Neural cell (in vitro differentiated cells): ENCODE measurements around the gene FOXO6. TPM values are rescaled to one million over a fixed set of nuclear protein-coding genes. Genes with fewer than 3 reads are reported as not detected.

Experiments used
- H2AFZ ChIP-seq: fragments of 200-600, 300-800 bp; sonication (generic), shearing (Covaris generic); 2 replicates; pipeline ENCODE4 v1.6.0; 2014; ENCODE audit warnings: low read depth, mild to moderate bottlenecking, antibody characterized with exemption, low read length, moderate library complexity
- H3F3A ChIP-seq: fragments of 200-600 bp; shearing (Covaris generic); 2 replicates; pipeline ENCODE4 v1.6.1; 2016; ENCODE audit warnings: mild to moderate bottlenecking, moderate library complexity, mixed read lengths, antibody characterized with exemption, low read length; ENCODE audit not compliant: insufficient read depth, poor library complexity, severe bottlenecking
- H3K27ac ChIP-seq: fragments of 200-600, 300-800 bp; sonication (generic), shearing (Covaris generic); 2 replicates; pipeline ENCODE4 v1.5.1; 2014; ENCODE audit warnings: mild to moderate bottlenecking, low read length, moderate library complexity
- H3K27me3 ChIP-seq: fragments of 300-800, 200-600 bp; sonication (generic), shearing (Covaris generic); 2 replicates; pipeline ENCODE4 v1.6.0; 2014; ENCODE audit warnings: mild to moderate bottlenecking, low read depth, low read length, moderate library complexity; ENCODE audit not compliant: insufficient read depth
- H3K36me3 ChIP-seq: fragments of 300-800, 200-600 bp; sonication (generic), shearing (Covaris generic); 2 replicates; pipeline ENCODE4 v1.5.1; 2014; ENCODE audit warnings: mild to moderate bottlenecking, antibody characterized with exemption, low read length, moderate library complexity; ENCODE audit not compliant: insufficient read depth
- H3K4me2 ChIP-seq: fragments of 300-800, 200-600 bp; sonication (generic), shearing (Covaris generic); 2 replicates; pipeline ENCODE4 v1.6.0; 2014; ENCODE audit warnings: mild to moderate bottlenecking, low read length
- H3K4me3 ChIP-seq: fragments of 300-800, 200-600 bp; sonication (generic), shearing (Covaris generic); 2 replicates; pipeline ENCODE4 v1.5.1; 2014; ENCODE audit warnings: mild to moderate bottlenecking, low read length, moderate library complexity
- H3K79me2 ChIP-seq: fragments of 200-600 bp; shearing (Covaris generic); replicated peaks from 2 replicates; pipeline ENCODE4 v1.6.0; 2014; ENCODE audit warnings: mild to moderate bottlenecking, low read length, moderate library complexity; ENCODE audit not compliant: insufficient read depth
- H3K9ac ChIP-seq: fragments of 300-800, 200-600 bp; sonication (generic), shearing (Covaris generic); 2 replicates; pipeline ENCODE4 v1.6.1; 2016; ENCODE audit warnings: mild to moderate bottlenecking, low read length, mixed read lengths
- H3K9me2 ChIP-seq: fragments of 200-600 bp; shearing (Covaris generic); 2 replicates; pipeline ENCODE4 v1.6.1; 2016; ENCODE audit warnings: mild to moderate bottlenecking, low read length, mixed read lengths; ENCODE audit not compliant: insufficient read depth
- H3K9me3 ChIP-seq: fragments of 200-600, 300-800 bp; sonication (generic), shearing (Covaris generic); 2 replicates; pipeline ENCODE4 v1.6.1; 2016; ENCODE audit warnings: mild to moderate bottlenecking, mixed run types, low read length, moderate library complexity, mixed read lengths
- H4K20me1 ChIP-seq: fragments of 200-600 bp; shearing (Covaris generic); 2 replicates; pipeline ENCODE4 v1.6.1; 2016; ENCODE audit warnings: mild to moderate bottlenecking, mixed run types; ENCODE audit not compliant: insufficient read depth
- CTCF ChIP-seq: fragments of 450-650 bp; IDR thresholded peaks from 2 replicates; pipeline ENCODE4 v1.5.1; 2014; ENCODE audit warnings: antibody characterized with exemption, mild to moderate bottlenecking, moderate library complexity; ENCODE audit not compliant: poor library complexity, severe bottlenecking
- EP300 ChIP-seq: fragments of 450-650 bp; conservative IDR thresholded peaks from 2 replicates; pipeline ENCODE4 v1.6.1; 2014; ENCODE audit warnings: antibody characterized with exemption, mild to moderate bottlenecking, moderate library complexity; ENCODE audit not compliant: poor library complexity, severe bottlenecking
- EZH2 ChIP-seq: fragments of 200-600, 300-800 bp; shearing (Covaris generic), sonication (generic); IDR thresholded peaks from 2 replicates; pipeline ENCODE4 v1.6.1; 2014; ENCODE audit warnings: antibody characterized with exemption, low read length, borderline replicate concordance, mild to moderate bottlenecking; ENCODE audit not compliant: insufficient read depth, poor library complexity, severe bottlenecking
- MXI1 ChIP-seq: fragments of 450-650 bp; conservative IDR thresholded peaks from 2 replicates; pipeline ENCODE4 v1.6.1; 2014; ENCODE audit warnings: antibody characterized with exemption, mild to moderate bottlenecking; ENCODE audit not compliant: poor library complexity, severe bottlenecking
- POLR2AphosphoS5 ChIP-seq: IDR thresholded peaks from 2 replicates; pipeline ENCODE4 v1.6.1; 2012
- RAD21 ChIP-seq: fragments of 450-650 bp; conservative IDR thresholded peaks from 2 replicates; pipeline ENCODE4 v1.6.1; 2014; ENCODE audit warnings: antibody characterized with exemption, mild to moderate bottlenecking, moderate library complexity
- SMC3 ChIP-seq: fragments of 450-650 bp; conservative IDR thresholded peaks from 2 replicates; pipeline ENCODE4 v1.6.1; 2014; ENCODE audit warnings: antibody characterized with exemption, mild to moderate bottlenecking, moderate library complexity; ENCODE audit not compliant: poor library complexity
- TAF1 ChIP-seq: IDR thresholded peaks from 2 replicates; pipeline ENCODE4 v1.6.1; 2012; ENCODE audit warnings: low read depth
- polyA plus RNA-seq: library from polyadenylated mRNA; depleted of rRNA; stranded (reverse); fragments of >200 nt; gene quantifications from 2 replicates; pipeline ENCODE4 v1.2.3, GENCODE V29; 2014
- TF ChIP-seq, protein P1 (sequence below): IDR thresholded peaks from 2 replicates; pipeline ENCODE4 v1.6.1; 2012; ENCODE audit warnings: borderline replicate concordance

Gene FOXO6
- polyA plus RNA-seq, 1 donor from 2014 or later, result 0.59 TPM

- Histone ChIP-seq H3K36me3 (no peaks in the 10 kb centered on the region), H3K27me3 (no peaks in the 10 kb centered on the region), H3K9me2 (no peaks in the 10 kb centered on the region), H3K4me3 (no peak overlapping the region), H2AFZ (no peak overlapping the region), H3K9me3 (no peaks in the 10 kb centered on the region), H3K9ac (no peak overlapping the region), H3K4me2 (no peak overlapping the region), H3F3A (no peaks in the 10 kb centered on the region), H3K79me2 (no peaks in the 10 kb centered on the region), H4K20me1 (no peaks in the 10 kb centered on the region), H3K27ac (no peak overlapping the region)
- no peak for TF ChIP-seq CTCF
- no peak for TF ChIP-seq EZH2
- TF ChIP-seq EP300, result no peak
- no peak for TF ChIP-seq TAF1
- TF ChIP-seq MXI1, result no peak
- TF ChIP-seq, protein P1, sequence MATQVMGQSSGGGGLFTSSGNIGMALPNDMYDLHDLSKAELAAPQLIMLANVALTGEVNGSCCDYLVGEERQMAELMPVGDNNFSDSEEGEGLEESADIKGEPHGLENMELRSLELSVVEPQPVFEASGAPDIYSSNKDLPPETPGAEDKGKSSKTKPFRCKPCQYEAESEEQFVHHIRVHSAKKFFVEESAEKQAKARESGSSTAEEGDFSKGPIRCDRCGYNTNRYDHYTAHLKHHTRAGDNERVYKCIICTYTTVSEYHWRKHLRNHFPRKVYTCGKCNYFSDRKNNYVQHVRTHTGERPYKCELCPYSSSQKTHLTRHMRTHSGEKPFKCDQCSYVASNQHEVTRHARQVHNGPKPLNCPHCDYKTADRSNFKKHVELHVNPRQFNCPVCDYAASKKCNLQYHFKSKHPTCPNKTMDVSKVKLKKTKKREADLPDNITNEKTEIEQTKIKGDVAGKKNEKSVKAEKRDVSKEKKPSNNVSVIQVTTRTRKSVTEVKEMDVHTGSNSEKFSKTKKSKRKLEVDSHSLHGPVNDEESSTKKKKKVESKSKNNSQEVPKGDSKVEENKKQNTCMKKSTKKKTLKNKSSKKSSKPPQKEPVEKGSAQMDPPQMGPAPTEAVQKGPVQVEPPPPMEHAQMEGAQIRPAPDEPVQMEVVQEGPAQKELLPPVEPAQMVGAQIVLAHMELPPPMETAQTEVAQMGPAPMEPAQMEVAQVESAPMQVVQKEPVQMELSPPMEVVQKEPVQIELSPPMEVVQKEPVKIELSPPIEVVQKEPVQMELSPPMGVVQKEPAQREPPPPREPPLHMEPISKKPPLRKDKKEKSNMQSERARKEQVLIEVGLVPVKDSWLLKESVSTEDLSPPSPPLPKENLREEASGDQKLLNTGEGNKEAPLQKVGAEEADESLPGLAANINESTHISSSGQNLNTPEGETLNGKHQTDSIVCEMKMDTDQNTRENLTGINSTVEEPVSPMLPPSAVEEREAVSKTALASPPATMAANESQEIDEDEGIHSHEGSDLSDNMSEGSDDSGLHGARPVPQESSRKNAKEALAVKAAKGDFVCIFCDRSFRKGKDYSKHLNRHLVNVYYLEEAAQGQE, result no peak
- no peak for TF ChIP-seq POLR2AphosphoS5
- no peak for TF ChIP-seq SMC3
- no peak for TF ChIP-seq RAD21
Measured at GRCh38 chr1:41417746-41418145, 56.5 kb downstream of the FOXO6 start.

- Histone ChIP-seq H3K9me2 (no peaks in the 10 kb centered on the region), H3K9me3 (no peaks in the 10 kb centered on the region), H3K36me3 (no peaks in the 10 kb centered on the region), H3K27ac (no peak overlapping the region), H3F3A (no peaks in the 10 kb centered on the region), H3K79me2 (no peaks in the 10 kb centered on the region), H4K20me1 (no peaks in the 10 kb centered on the region), H3K27me3 (no peaks in the 10 kb centered on the region), H2AFZ (no peak overlapping the region), H3K9ac (no peak overlapping the region), H3K4me3 (no peak overlapping the region), H3K4me2 (no peak overlapping the region)
- TF ChIP-seq, protein P1, result no peak
- TF ChIP-seq EP300 (no peak), RAD21 (no peak), CTCF (no peak), TAF1 (no peak), SMC3 (no peak), MXI1 (no peak), EZH2 (no peak), POLR2AphosphoS5 (no peak)
Measured at GRCh38 chr1:41418857-41419583, 57.8 kb downstream of the FOXO6 start.
